Occipital lobe (tissue), 2 donors: ENCODE measurements around the gene TBC1D22A. TPM values are rescaled to one million over a fixed set of nuclear protein-coding genes. Genes with fewer than 3 reads are reported as not detected.

Source experiments
- DNase-seq: peaks from one replicate; lab custom pipeline; 2025; lab: John Stamatoyannopoulos, UW
- total RNA-seq: library from RNA; depleted of rRNA; stranded (reverse); fragments of >200 nt; gene quantifications from one replicate; pipeline ENCODE4 v1.2.3, GENCODE V29; 2014

TBC1D22A gene
- total RNA-seq, 1 donor from 2014 or later = 4.5 TPM

DNA sequence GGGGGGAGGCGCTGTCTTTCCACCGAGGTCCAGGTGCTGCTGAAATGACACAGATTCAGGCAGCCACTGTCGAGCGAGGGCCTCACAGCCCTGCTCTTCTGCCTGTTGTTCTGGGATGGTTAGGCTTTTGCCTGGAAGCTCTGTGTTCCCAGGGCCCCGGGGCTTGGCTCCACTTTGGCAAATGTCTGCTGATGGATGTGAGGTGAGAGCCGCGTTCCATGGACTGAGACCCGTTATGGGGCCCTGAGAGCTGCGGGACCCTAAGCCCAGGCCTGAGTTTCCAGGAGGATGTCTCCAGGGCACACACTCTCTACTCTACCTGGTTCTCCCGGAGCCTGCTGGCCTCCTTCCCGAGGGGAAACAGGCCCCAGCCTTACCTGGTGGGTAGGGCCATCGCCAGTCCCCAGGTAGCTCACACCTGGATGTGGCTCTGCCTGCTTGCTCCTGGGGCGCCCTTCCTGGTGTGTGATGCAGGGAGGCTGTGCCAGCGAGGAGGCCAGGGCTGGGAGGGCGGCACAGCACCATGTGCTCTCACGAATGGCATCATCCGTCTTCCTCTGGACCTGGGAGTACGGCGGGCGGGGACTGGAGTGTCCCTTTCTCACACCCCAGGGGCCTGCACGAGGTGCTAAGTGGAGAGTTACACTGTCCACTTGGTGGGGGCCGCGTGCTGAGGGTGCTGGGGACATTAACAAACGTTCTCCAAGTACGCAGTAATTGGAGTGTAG is 435.5 kb downstream of the TBC1D22A start:
- no peak for DNase-seq

DNA sequence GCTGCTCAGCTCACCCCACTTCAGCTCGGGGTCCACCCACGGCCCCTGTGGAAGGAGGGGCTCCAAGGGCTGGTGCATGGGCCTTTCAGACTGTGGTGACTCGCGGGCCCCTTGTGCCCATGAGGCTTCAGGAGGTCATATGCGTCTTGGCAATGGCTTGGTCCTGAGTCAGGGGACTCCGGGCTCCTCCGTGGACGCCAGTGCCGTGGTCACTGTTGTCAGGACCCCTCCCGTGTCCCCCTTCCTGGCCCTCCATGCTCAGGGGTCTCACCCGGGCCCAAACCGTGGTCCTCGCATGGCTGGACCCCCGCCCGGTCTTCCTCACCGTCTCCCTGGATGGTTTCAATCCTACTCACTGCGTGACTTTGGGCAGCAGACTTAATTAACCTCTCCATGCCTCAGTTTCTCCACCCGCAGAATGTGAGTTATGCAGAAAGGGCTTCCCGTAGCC is 436.4 kb downstream of the TBC1D22A start:
- DNase-seq = no peak

DNA sequence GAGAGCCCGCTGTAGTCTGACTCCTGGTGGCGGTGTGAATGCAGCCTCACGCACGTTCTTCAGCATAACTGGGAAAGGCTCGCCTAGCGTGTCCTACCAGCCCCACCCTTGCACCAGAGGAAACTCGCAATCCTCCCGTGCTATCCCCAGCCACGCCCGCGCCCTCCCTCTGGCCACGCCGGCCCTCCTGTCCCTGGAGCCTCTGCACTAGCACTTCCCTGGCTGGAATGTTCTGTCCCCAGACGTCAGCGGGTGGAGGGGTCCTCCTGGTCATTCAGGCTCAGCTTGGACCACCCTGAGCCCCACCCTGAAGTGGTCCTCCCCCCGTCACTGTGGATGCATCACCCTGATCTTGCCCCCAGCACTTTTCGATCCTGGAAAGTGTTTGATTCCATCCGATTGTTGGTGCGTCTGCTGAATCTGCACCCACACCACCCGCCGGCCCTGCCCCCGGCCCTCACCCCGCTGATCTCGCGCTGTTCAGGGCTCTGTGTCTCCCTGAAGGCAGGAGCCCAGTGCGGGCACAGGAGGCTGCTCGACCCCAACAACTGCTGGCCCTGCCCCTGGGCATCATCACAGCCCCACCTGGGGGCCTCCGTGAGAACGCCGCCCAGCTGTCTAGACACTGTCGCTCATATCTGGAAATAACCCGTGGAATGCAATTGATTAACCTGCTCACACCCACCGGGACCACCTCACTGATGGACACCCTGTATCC is 437.0 kb downstream of the TBC1D22A start:
- no peak for DNase-seq

DNA sequence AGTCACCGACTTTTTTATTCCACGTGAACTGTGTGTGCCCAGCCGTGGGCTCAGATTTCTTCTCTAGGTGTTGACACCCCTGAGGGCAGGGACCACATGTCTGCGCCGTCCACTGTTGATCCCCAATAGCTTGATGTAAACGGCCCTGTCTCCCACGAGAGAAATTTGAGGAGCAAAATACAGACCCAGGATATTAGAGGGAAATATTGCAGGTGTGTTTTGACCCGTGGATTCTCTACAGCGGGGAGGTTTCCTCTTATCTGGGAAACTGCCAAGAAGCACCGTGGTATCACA is 437.5 kb downstream of the TBC1D22A start:
- DNase-seq = no peak

DNA sequence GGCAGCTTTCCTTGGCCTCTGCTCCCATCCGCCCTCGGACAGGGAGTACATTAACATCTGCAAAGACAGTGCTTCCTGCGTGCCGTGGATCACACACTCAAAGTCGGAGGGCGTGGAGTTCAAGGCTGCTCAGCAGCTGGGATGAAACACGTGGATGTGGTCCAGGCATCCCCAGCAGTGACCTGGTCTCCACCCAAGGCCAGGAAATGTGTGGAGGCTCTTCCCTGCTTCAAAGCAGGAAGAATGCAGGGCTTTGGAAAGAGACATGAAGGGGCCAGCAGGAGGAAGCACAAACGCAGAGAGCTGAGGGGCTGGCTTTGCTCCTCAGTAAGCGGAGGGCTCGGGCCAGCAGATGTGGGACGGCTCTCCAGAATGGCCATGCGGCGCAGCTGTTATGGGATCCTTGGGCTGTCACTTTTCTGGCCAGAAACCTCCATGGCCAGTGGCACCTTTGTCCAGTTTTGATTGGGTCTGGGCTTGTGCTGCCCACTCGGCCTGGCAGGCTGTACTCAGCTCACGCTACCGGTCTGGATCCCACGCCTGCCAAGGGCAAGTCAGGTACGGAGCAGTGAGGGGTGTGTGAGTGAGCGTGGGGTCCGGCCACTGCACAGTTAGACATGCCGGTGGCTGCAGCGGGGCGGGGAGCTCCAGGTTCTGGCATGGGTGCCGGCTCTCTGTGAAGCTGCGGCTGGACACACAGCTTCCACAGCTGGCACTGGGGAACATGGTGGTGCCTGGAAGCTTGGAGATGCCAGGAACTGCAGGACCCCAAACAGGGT is 438.0 kb downstream of the TBC1D22A start:
- no peak for DNase-seq

DNA sequence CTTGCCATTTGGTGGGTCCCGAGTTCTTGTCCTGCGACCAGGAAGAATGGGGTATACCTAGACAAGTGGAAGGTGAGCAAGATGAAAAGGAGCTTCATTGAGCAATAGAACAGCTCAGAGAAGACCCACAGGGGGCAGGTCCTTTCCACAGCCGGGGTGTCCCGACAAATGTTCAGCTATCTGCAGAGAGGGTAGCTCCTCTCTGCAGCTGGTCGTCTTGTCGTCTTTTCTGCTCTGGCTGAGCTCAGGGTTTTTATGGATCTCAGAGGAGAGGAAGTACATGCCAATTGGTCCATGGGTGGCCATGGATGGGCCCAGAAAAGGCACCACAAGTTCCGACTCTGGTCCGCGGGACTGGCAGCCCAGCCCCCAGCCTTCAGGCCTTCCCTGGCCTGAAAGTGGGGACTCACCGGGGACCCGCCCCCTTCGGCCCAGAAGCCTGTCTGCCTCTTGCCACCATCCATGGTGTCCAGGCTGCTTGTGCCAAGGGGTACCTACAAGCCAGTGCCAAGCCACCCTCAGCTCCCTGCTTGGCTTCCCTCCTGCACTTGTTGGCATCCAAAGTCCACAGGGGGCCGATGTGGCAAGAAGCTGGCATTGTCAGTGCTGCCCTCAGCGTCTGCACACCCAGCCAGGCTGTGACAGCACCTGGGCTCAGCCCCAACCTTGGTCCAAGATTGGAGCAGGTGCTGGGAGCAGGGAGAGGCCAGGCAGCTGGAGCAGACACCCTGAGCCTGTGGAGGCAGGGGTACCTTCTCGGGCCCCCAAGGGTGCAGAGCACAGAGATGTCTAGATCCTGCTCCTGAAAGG is 438.9 kb downstream of the TBC1D22A start:
- no peak for DNase-seq

DNA sequence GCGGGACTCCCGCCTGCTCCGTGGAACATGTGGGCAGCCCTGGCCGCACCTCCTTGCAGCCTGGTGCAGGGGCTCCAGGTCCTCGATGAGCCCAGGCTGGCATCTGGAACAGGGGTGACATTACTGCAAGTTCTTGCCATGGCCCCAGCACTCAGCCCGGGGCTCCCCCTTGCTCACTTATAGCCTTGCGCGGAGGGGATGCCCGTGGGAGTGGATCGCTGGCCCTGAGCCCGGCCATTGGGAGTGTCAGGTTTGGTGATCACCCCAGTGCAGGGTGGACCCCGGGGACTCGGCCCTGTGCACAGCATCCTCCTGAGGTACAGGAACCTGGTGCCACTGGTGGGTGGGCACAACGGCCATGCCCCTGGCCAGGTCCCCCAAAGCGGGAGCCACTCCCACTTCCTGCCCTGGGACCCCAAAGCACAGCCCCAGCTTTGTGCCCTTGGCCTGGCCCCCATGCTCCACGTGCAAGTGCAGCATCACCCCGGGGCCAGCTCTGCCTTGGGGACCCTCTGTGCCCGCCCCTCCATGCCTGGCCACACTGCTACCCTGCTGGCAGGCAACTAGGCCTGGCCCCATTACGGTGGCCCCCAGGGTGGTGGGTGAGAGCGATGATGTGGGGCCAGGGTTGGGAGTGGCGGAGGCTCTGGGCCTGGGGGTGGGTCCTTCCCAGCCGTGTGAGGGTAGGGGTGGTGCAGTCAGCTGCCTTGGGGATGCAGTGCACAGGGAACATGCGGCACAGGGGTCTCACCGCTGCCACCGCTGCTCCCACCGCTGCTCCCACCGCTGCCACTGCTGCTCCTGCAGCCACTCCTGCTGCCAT is 439.8 kb downstream of the TBC1D22A start:
- DNase-seq = no peak

DNA sequence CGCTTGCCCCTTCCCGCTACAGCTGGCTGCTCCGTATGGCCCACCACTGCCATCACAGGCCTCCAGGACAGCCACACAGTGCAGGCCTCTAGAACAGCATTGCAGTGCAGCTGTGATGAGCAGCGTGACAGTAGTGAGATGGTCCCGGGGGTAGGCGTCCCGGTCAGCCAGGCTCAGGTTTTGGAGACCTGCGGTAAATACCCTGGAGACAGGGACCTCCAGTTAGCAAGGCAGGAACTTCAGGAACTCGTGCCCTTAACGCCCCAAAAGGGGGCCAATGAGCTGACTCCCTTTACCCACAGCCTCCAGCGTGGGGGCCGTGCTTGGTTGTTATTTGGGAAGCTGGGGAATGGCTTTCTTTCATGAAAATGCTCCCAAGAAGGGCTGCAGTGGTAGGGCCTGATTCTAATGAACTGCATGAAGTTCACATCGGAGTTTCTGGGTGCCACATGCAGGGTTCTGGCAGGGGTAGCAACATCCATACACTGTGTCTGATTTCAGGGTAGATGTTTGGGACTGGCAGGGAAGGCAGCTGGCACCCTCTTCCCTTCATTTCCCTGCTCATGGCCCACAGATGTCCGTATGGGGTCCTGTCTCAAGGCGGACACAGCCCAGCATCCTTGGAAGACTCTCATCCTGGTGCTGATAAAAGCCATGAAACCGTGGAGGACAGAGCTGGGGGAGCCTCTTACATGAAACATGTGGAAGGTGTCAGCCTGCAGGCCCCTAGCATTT is 440.5 kb downstream of the TBC1D22A start:
- DNase-seq = no peak

DNA sequence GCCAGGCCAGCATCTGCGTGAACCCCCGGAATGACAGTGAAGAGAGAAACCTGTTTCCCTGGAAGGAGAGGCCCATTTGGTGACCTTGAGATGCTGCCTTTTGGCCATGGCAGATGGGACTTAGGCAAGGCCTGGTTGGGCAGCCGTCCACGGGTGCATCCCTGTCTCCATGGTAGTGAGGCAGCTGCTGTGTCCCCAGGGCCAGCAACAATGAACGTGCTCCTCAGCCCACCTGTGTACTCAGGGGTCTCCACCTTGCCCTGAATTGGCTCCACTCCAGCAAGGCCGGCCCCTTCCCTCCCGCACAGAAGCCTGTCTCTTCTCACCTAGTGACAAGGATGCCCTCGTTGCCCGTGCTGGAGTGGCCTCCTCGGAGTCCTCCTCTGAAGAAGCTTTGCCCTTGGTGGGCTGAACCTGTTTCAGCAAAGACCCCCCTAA is 441.1 kb downstream of the TBC1D22A start:
- no peak for DNase-seq

DNA sequence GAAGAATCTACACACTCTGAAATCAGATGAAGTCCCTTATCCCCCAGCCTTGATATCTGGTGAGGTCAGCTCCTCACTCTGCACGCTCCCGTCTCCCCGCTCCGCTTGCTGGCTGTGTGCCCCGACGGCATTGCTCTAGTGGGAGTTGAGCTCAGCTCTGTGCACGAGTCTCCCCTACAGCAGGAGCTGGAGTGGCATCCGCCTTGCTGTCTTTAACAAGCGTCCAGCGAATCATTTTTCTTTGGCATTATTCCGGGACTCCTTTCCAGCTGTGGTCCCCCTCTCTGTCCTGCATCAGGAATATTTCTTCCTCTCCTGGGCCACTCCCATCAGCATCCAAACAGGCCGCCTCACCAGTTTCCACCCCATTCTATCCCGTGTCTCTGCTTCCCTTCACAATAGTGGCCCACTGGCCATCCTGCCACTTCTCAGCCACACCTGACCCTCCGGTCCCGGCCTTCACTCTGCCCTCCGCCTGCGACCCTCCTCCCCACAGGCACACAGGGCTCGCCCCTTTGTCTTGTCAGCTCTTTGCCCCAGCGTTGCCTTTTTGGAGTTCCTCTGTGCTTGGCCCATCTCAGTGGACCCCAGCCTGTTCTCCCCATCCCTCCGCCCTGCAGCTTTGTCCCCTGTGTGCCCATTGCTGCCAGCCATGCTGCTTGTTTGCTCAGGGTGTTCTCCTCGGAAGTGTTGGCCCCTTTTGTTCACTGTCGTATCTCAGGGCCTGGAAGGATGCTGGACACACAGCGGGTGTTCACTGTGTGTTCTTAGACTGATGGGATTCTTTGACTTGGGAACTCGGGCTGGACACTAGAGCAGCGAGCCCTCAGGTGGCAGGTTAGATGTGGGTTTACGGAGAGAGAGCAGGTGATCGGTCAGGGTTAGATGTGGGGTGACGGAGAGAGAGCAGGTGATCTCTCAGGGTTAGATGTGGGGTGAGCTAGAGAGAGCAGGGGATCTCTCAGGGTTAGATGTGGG is 441.8 kb downstream of the TBC1D22A start:
- DNase-seq = no peak

DNA sequence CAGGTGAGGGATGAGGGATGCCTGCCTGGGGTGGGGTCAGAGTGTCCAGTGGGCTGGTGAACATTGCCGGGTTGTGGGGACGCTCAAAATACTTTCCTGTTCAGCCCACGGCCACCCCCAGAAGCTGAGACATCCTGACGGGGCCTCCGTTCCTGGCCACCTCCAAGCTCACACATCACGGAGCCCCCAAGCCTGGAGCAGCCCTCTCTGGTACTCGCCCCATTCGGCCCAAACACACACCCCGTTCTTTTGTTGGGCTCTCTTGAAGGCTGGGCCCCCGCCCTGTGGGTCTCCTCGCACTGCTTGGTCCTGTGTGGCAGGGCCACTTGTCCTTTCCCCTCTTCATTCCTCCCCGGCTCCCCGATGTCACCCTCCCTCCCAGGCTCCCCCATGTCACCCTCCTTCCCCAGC is 442.6 kb downstream of the TBC1D22A start:
- no peak for DNase-seq

DNA sequence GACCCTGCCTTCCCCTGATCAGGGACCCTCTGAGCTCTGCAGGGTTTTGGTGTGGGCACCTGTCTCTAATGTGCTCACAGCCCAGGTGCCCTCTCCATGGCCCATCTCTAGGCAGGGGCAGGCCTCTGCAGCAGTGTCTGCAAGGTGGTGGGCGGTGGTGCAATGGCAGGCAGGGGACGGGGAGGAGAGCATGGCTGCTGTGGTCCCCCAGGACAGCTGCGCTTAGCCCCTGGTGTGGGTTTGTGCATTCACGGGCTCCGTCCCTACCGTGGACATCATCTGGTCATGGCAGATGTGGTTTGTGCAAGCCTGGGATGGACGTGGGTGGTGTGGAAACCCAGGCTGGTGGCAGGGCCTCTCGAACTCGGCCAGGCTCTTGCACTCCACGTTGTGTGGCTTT is 443.1 kb downstream of the TBC1D22A start:
- DNase-seq = no peak

DNA sequence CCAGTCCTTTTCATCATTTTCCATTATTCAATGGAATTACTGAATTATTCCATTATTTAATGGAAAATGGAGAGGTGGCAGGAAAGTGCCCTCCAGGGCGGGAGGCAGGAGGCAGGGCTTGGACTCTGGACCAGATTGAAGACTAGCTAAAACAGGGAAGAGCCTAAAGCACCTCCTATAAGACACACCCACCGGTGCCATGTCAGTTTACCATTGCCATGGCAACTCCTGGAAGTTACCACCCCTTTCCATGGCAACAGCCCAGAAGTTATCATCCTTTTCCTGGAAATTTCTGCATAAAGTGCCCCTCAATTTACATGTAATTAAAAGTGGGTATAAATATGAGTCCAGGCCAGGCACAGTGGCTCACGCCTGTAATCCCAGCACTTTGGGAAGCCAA is 443.7 kb downstream of the TBC1D22A start:
- no peak for DNase-seq

DNA sequence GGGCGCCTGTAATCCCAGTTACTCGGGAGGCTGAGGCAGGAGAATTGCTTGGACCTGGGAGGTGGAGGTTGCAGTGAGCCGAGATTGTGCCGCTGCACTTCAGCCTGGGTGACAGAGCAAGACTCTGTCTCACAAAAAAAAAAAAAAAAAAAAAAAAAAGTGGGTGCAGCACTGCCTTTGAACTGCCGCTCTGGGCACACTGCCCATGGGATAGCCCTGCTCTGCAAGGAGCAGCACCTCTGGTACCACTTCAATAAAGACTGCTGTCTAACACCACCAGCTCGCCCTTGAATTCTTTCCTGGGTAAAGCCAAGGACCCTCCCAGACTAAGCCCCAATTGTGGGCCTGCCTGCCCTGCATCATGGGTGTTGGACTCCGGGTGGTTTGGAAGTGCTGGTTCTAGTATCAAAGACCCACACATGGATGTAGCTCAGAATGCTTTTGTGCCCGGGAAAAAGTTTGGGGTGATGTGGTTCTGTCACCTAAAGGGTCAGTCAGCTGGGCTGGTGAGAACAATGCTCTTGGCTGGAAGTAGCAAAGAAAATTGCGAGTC is 444.3 kb downstream of the TBC1D22A start:
- no peak for DNase-seq

DNA sequence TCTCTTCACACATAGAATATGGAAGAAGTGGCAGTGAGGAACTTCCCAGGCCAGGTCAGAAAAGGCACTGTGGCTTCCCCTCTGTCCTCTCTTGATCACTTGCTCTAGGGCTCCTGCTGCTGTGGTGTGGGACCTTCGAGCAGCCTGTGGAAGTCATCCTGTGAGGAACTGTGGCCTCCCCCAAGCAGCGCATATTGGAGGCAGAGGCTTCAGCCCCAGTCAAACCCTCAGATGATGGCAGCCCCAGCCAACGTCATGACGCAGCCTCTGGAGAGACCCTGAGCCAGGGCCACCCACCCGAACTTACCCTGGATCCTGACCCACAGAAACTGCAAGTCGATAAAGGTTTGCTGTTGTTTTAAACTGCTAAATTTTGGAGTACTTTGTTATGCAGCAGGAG is 444.9 kb downstream of the TBC1D22A start:
- no peak for DNase-seq

DNA sequence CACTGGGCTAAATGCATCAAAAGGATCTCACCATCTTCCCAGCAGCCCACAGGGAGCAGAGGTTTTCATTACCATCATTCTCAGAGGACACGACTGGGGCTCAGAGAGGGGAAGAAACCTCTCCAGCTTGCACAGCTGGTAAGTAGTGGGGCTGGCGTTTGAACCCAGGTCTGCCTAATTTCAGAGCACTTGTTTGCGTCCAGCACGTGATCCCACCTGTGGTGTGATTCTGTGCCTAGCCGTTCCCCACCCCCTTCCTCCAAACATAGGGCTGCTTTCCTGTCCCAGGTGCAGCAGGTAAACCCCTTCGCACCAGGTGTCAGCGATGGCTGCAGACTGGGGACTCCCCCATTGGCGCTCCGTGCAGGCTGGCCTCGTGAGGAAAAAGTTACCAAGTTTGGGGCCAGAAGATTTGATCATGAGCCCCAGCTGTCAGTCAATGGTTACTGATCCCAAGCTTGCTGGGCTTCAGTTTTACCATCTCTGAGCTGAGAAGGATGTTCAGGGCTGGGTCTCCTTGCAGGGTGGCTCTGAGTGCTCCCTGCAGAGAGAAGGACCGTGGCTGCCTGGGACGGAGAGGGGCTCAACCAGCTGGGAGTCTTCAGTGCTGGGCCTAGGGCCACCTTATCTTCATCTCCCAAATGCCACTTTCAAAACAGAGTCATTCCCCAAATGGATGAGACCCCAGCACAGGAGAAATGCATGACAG is 445.6 kb downstream of the TBC1D22A start:
- DNase-seq = no peak

DNA sequence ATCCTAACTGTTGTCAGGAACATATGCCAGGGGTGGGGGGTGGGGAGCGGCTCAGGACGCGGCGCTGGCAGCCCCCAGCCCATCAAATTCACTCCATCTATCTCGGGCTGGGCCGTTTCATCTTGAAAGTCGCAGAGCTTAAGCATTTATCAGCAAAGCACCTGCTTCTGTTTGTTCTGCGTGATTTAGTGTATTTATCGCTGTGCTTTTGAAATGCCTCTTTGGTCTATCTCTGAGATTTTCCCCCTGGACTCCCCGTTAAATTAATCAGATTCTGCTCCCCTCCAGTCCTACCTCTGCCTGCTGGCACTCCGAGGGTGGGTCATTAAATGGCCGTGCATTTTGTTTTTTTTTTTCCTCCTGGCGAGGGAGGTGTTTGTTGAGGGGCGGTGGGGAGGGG is 446.2 kb downstream of the TBC1D22A start:
- no peak for DNase-seq

DNA sequence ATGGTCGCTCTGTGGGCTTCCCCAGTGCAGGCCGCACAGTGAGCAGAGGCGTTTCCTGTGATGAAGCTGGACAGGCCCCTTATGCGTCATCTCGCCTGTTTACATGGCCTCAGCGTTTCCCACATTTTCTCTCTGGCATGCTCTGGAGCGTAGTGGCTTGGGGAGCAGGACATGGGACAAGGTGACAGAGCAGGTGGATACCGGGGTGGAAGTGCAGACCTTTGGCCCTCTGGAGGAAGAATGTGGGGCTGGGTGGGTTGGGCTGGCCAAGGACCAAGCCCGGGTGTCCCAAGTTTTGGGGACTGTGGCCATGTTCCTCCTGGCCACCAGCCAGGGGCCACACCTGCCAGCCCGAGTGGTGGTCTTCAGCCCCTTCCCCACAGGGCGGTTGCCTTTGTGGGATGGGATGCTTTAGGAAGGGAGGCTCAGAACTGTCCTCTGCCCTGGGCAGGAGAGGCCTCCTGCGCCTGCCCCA is 446.6 kb downstream of the TBC1D22A start:
- no peak for DNase-seq
